NCI-H1105 treated with DMSO at 0.1 percent for 48 hours (cell line): ENCODE results near the gene VILL.
A peak's percentile ranks its signal among the peaks of the same experiment; 100 is the strongest.
"Not testable (repeated sequence)": the region's sequence is repeated elsewhere in the genome, so short reads cannot be mapped to it uniquely, and the experiment has no call there.

ENCODE experiments used
- DNase-seq: peaks from one replicate; lab custom pipeline; 2025; lab: John Stamatoyannopoulos, UW

The VILL gene

GRCh38 chr3:37963635-37964034 lies 27.0 kb upstream of the VILL start:
- DNase-seq = no peak

GRCh38 chr3:37964146-37964545 lies 26.4 kb upstream of the VILL start:
- no peak for DNase-seq

- DNase-seq = no peak
Measured at GRCh38 chr3:37964716-37965115, 25.9 kb upstream of the VILL start.

- peak; percentile 11 for DNase-seq
Measured at GRCh38 chr3:37967260-37967881, 23.2 kb upstream of the VILL start.

GRCh38 chr3:37968199-37968598 lies 22.4 kb upstream of the VILL start:
- no peak for DNase-seq

- DNase-seq = no peak
Measured at GRCh38 chr3:37968813-37969595, 21.6 kb upstream of the VILL start.

- DNase-seq = no peak
Measured at GRCh38 chr3:37969596-37970100, 20.9 kb upstream of the VILL start.

- DNase-seq = no peak
Measured at GRCh38 chr3:37970802-37971201, 19.8 kb upstream of the VILL start.

- no peak for DNase-seq
Measured at GRCh38 chr3:37971467-37971866, 19.1 kb upstream of the VILL start.

GRCh38 chr3:37972056-37972455 lies 18.5 kb upstream of the VILL start:
- DNase-seq = not testable (repeated sequence)

- no peak for DNase-seq
Measured at GRCh38 chr3:37973246-37974054, 17.1 kb upstream of the VILL start.

GRCh38 chr3:37974121-37975083 lies 16.2 kb upstream of the VILL start:
- peak; percentile 9 for DNase-seq

- DNase-seq = no peak
Measured at GRCh38 chr3:37979541-37980461, 10.8 kb upstream of the VILL start.

- no peak for DNase-seq
Measured at GRCh38 chr3:37980462-37981347, 9.9 kb upstream of the VILL start.

GRCh38 chr3:37981348-37981664 lies 9.3 kb upstream of the VILL start:
- no peak for DNase-seq

GRCh38 chr3:37982331-37982730 lies 8.3 kb upstream of the VILL start:
- DNase-seq = no peak

- no peak for DNase-seq
Measured at GRCh38 chr3:37984051-37984450, 6.5 kb upstream of the VILL start.

GRCh38 chr3:37984596-37984995 lies 6.0 kb upstream of the VILL start:
- no peak for DNase-seq

GRCh38 chr3:37985637-37986320 lies 4.8 kb upstream of the VILL start:
- no peak for DNase-seq
